Uterus (tissue), 2 donors: ENCODE results near the gene DOK6.

Source experiments
- POLR2A ChIP-seq, 2 donors: fragments of 450-650 bp; IDR thresholded peaks; one replicate each; pipeline ENCODE4 v1.6.1; 2016; ENCODE audit warnings: antibody characterized with exemption in 2 of 2, mild to moderate bottlenecking in 1 of 2, moderate library complexity in 1 of 2
- TF ChIP-seq, protein P1 (sequence below), 4 experiments: fragments of 200-600 bp in 2 of 4; fragments of 450-650 bp in 2 of 4; sonication (generic) in 2 of 4; IDR thresholded peaks; one replicate each; pipeline ENCODE4 v1.5.1; 2016 to 2019; ENCODE audit warnings: antibody characterized with exemption in 4 of 4, mild to moderate bottlenecking in 2 of 4, moderate library complexity in 1 of 4

DNA sequence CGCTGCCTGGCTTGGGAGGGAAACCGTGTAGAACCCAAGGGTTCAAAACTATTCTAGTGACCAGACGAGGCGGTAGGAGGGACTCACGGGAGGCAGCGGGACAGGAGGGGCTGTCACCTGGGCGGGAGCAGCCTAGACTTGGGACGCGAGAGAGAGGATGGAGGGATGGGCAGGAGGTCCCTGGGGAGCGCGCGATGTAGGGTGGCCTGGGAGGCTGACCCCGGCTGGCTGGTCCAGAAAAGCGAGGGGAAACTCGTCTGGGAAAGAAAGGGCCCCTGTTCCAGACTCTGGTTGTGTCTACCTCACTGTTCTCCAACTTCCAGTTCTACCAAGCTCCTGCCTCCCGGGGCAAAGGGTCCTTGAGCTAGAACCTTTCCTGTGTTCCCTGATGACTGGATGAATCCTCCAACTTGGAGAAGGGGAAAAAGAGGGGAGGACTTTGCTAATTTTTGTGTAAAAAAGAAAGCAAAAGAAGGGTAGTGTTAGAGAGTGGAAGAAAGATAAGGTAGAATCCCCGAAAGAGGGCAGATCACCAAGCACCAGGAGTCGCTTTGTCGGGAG lies 1.4 kb downstream of the DOK6 start:
- TF ChIP-seq, protein P1, sequence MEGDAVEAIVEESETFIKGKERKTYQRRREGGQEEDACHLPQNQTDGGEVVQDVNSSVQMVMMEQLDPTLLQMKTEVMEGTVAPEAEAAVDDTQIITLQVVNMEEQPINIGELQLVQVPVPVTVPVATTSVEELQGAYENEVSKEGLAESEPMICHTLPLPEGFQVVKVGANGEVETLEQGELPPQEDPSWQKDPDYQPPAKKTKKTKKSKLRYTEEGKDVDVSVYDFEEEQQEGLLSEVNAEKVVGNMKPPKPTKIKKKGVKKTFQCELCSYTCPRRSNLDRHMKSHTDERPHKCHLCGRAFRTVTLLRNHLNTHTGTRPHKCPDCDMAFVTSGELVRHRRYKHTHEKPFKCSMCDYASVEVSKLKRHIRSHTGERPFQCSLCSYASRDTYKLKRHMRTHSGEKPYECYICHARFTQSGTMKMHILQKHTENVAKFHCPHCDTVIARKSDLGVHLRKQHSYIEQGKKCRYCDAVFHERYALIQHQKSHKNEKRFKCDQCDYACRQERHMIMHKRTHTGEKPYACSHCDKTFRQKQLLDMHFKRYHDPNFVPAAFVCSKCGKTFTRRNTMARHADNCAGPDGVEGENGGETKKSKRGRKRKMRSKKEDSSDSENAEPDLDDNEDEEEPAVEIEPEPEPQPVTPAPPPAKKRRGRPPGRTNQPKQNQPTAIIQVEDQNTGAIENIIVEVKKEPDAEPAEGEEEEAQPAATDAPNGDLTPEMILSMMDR (IDR thresholded peaks at IDR 0.05): no peak
- no peak for TF ChIP-seq POLR2A (IDR thresholded peaks at IDR 0.05)
